ENCODE measurements around the gene RAB11FIP3.
A peak's percentile ranks its signal among the peaks of the same experiment; 100 is the strongest.
"Not testable (repeated sequence)": the region's sequence is repeated elsewhere in the genome, so short reads cannot be mapped to it uniquely, and the experiment has no call there.

The RAB11FIP3 gene, protein sequence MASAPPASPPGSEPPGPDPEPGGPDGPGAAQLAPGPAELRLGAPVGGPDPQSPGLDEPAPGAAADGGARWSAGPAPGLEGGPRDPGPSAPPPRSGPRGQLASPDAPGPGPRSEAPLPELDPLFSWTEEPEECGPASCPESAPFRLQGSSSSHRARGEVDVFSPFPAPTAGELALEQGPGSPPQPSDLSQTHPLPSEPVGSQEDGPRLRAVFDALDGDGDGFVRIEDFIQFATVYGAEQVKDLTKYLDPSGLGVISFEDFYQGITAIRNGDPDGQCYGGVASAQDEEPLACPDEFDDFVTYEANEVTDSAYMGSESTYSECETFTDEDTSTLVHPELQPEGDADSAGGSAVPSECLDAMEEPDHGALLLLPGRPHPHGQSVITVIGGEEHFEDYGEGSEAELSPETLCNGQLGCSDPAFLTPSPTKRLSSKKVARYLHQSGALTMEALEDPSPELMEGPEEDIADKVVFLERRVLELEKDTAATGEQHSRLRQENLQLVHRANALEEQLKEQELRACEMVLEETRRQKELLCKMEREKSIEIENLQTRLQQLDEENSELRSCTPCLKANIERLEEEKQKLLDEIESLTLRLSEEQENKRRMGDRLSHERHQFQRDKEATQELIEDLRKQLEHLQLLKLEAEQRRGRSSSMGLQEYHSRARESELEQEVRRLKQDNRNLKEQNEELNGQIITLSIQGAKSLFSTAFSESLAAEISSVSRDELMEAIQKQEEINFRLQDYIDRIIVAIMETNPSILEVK

DNA sequence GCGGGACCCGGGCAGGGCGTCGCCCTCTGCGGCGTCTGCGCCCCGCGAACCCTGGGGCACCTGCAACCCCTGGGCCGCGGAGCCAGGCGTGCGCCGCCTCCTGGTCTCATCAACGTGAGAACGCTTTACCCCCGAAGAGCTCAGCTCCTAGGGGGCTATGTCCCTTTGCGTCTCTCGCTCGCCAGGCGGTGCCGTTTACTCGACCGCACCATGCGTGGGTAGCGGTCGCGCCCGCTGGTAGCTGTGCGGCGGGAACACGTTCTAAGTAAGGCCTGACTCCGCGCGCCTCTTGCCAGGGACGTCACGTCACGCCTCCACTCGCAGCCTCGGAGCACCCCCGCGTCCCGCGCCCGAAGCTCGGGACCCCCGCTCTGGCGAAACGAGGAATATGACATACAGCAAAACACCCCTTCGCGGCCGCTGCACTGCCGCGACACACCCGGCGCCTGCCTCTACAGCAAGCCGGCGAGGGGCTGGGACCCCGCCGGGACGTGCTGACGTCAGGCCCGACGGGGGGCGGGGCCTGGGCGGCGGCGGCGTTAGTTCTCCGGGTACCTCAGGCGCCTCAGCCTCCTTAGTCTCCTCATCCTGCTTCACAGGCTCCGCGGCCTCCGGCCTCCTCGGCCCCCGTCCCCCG is at the start of gene RAB11FIP3:
Gene RAB11FIP3, plus strand, starts transcription at position 568 of the 637 bp plus-strand sequence. CDS start 358 bp downstream, outside the sequence.
- peak within 1 kb of the TSS; percentile 74 to 84 for H3K4me3 ChIP-seq (ENCODE audit: low read length in 2 of 2)
- H3K36me3 ChIP-seq (ENCODE audit: control insufficient read depth in 2 of 2, insufficient read depth in 2 of 2, low read length in 2 of 2): no peaks in the 10 kb centered on the region
- no peaks in the 10 kb centered on the region for H3K9me3 ChIP-seq (ENCODE audit: control insufficient read depth in 2 of 2, low read length in 2 of 2)
- H3K9ac ChIP-seq (ENCODE audit: low read length in 2 of 2): peak within 1 kb of the TSS; percentile 71 to 79
- no peaks in the 10 kb centered on the region for H3K27me3 ChIP-seq (ENCODE audit: control insufficient read depth in 1 of 2, insufficient read depth in 2 of 2, low read length in 2 of 2)
- H3K27ac ChIP-seq (ENCODE audit: low read length): peak within 1 kb of the TSS; percentile 94
- peaks cover 28% of the 10 kb centered on the region for H3K4me1 ChIP-seq (ENCODE audit: control insufficient read depth, insufficient read depth, low read length)

DNA sequence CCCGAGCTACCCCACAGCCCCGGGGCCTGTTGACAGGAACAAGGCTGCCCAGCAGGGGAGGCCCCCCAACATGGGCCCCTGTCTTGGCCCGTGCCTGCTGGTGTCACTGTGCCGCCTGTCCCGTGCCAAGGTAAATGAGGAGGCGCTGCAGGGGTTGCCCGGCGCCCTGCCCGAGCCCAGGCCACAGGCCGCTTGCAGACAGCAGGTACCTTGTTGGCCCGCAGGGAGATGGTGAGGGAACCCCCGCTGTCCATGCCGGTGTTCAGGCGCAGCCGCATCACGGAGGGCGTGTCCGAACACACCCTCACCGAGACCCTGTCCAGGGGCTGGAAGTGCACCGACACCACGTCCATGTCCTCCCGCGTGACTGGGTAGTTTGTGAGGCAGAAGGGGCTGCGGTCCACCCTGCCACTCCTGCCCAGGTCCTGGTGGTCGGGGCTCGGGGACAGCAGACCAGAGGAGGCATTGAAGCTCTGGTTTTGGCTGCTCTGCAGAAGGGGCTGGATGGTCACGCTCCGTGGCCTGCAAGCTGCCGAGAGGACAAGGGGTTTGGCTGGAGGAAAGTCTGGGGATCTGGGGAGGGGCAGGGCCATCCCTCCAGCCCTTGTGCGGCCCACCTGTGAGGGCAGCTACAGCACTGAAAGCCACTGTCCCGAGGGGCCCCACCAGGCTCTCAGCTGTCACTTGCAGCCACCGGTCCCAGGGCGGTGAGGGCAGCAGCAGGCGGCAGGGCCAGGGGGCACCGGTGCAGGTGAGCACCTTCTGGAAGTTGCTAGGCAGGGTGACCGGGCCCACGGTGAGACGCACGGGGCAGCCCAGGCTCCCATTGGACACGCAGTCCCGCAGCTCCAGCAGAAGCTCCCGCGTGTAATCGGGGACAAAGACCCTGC is 49.3 kb upstream of the RAB11FIP3 start:
- no peak overlapping the region for H3K9ac ChIP-seq (ENCODE audit: low read length in 2 of 2)
- H3K36me3 ChIP-seq (ENCODE audit: control insufficient read depth in 2 of 2, insufficient read depth in 2 of 2, low read length in 2 of 2): peaks cover 16 to 21% of the 10 kb centered on the region in 2 donors
- no peaks in the 10 kb centered on the region for H3K9me3 ChIP-seq (ENCODE audit: control insufficient read depth in 2 of 2, low read length in 2 of 2)
- no peaks in the 10 kb centered on the region for H3K27me3 ChIP-seq (ENCODE audit: control insufficient read depth in 1 of 2, insufficient read depth in 2 of 2, low read length in 2 of 2)
- no peak overlapping the region for H3K4me3 ChIP-seq (ENCODE audit: low read length in 2 of 2)
- no peak overlapping the region for H3K27ac ChIP-seq (ENCODE audit: low read length)
- peaks cover 18% of the 10 kb centered on the region for H3K4me1 ChIP-seq (ENCODE audit: control insufficient read depth, insufficient read depth, low read length)

DNA sequence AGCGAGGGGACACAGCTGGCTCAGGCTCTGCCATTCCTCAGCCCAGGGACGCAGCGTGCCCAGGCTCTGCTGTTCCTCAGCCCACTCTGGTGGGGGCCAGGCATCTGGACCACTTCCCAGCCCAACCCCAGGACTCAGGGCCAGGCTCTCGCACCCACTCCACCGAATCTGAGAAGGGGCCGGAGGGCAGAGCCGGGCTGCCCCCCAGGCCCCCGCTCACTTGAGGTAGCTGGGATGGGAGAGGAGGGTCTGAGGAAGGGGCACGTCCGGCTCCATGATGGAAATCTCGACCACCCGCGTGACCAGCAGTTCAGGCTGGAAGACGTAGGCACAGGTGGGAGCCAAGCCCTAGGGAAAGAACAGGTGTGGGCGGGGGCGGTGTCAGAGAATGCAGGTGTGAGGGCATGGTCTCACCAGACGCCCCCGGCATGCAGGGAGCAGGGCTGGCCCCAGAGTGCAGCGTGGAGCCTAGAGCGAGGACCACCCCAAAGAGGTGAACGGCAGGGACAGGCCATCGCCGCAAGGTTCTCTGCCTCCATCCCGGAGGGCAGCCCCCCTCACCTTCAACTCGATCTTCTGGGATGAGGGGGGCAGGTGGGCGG is 48.5 kb upstream of the RAB11FIP3 start:
- Histone ChIP-seq H3K27ac (ENCODE audit: low read length) (no peak overlapping the region), H3K4me1 (ENCODE audit: control insufficient read depth, insufficient read depth, low read length) (peaks cover 19% of the 10 kb centered on the region), H3K9me3 (ENCODE audit: control insufficient read depth in 2 of 2, low read length in 2 of 2) (no peaks in the 10 kb centered on the region), H3K36me3 (ENCODE audit: control insufficient read depth in 2 of 2, insufficient read depth in 2 of 2, low read length in 2 of 2) (peaks cover 11 to 17% of the 10 kb centered on the region in 2 donors), H3K4me3 (ENCODE audit: low read length in 2 of 2) (no peak overlapping the region), H3K27me3 (ENCODE audit: control insufficient read depth in 1 of 2, insufficient read depth in 2 of 2, low read length in 2 of 2) (no peaks in the 10 kb centered on the region), H3K9ac (ENCODE audit: low read length in 2 of 2) (no peak overlapping the region)

GRCh38 chr16:377419-377951 is 48.0 kb upstream of the RAB11FIP3 start:
- H3K36me3 ChIP-seq (ENCODE audit: control insufficient read depth in 2 of 2, insufficient read depth in 2 of 2, low read length in 2 of 2): peaks cover 11 to 13% of the 10 kb centered on the region in 2 donors
- peaks cover 24% of the 10 kb centered on the region for H3K4me1 ChIP-seq (ENCODE audit: control insufficient read depth, insufficient read depth, low read length)
- H3K9ac ChIP-seq (ENCODE audit: low read length in 2 of 2): no peak overlapping the region
- no peak overlapping the region for H3K27ac ChIP-seq (ENCODE audit: low read length)
- no peak overlapping the region for H3K4me3 ChIP-seq (ENCODE audit: low read length in 2 of 2)
- H3K27me3 ChIP-seq (ENCODE audit: control insufficient read depth in 1 of 2, insufficient read depth in 2 of 2, low read length in 2 of 2): no peaks in the 10 kb centered on the region
- no peaks in the 10 kb centered on the region for H3K9me3 ChIP-seq (ENCODE audit: control insufficient read depth in 2 of 2, low read length in 2 of 2)

DNA sequence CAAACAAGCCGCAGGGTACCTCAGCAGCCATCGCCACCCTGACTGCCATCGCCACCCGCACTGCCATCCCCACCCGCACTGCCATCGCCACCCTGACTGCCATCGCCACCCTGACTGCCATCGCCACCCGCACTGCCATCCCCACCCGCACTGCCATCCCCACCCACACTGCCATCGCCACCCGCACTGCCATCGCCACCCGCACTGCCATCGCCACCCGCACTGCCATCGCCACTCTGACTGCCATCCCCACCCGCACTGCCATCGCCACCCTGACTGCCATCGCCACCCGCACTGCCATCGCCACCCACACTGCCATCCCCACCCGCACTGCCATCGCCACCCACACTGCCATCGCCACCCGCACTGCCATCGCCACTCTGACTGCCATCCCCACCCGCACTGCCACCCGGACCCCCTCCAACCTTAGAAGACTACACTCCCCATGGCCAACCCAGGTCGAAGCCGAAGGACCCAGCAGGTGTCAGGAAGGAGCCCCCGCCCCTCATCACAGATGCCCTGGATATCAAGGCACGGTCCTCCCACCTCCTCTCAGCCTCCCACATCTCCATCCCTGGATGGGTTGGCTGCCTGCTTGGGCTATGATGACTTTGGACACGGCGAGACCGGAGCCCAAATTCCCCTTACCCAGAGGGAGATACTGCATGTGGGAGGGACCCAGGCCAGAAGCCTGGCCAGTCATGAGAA is 47.2 kb upstream of the RAB11FIP3 start:
- H3K27ac ChIP-seq (ENCODE audit: low read length); H3K27me3 ChIP-seq (ENCODE audit: control insufficient read depth in 1 of 2, insufficient read depth in 2 of 2, low read length in 2 of 2); H3K9me3 ChIP-seq (ENCODE audit: control insufficient read depth in 2 of 2, low read length in 2 of 2); H3K9ac ChIP-seq (ENCODE audit: low read length in 2 of 2); H3K4me3 ChIP-seq (ENCODE audit: low read length in 2 of 2): not testable (repeated sequence)
- Histone ChIP-seq H3K4me1 (ENCODE audit: control insufficient read depth, insufficient read depth, low read length) (peaks cover 28% of the 10 kb centered on the region), H3K36me3 (ENCODE audit: control insufficient read depth in 2 of 2, insufficient read depth in 2 of 2, low read length in 2 of 2) (peaks cover 9 to 13% of the 10 kb centered on the region in 2 donors)

GRCh38 chr16:378821-379182 is 46.6 kb upstream of the RAB11FIP3 start:
- H3K27me3 ChIP-seq (ENCODE audit: control insufficient read depth in 1 of 2, insufficient read depth in 2 of 2, low read length in 2 of 2): no peaks in the 10 kb centered on the region
- H3K27ac ChIP-seq (ENCODE audit: low read length): no peak overlapping the region
- peaks cover 6 to 13% of the 10 kb centered on the region in 2 donors for H3K36me3 ChIP-seq (ENCODE audit: control insufficient read depth in 2 of 2, insufficient read depth in 2 of 2, low read length in 2 of 2)
- H3K4me3 ChIP-seq (ENCODE audit: low read length in 2 of 2): no peak overlapping the region
- H3K9me3 ChIP-seq (ENCODE audit: control insufficient read depth in 2 of 2, low read length in 2 of 2): no peaks in the 10 kb centered on the region
- H3K4me1 ChIP-seq (ENCODE audit: control insufficient read depth, insufficient read depth, low read length): peaks cover 28% of the 10 kb centered on the region
- no peak overlapping the region for H3K9ac ChIP-seq (ENCODE audit: low read length in 2 of 2)

DNA sequence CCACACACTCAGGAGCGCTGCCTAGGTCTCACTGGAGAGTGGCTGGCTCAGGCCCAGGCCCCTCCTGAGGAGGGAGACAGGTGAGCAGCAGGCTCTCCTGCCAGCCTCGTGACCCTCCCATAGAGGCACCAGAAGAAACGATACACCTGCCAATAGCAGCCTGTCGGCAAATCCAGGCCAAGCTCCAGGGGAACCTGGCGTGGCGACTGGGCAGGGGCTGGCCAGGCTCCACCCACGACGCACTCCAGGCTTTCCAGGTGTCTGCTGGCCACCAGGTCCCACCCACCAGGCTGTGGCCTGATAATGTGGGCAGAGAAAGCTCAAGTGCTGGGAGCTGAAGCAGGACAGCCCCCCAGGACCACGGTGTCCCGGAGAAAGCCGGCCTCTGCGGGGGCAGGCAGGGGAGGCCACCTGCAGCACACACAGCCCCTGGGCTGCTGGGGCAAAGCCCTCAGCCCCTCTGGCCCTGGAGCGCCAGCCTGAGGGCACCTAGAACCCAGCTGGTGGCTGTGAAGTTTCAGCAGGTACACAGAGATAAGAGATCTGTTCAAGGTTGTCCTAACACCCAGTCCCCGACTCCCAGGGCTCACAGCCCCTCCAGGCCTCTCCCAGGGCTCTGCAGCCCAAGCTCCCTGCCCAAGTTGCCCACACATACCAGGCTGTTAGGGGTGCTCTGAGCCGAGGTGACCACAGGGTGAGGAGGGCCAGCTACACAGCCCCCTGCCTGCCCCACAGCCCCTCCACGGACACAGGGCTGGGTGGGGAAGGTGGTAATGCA is 46.1 kb upstream of the RAB11FIP3 start:
- H3K4me3 ChIP-seq (ENCODE audit: low read length in 2 of 2): no peak overlapping the region
- peaks cover 6 to 11% of the 10 kb centered on the region in 2 donors for H3K36me3 ChIP-seq (ENCODE audit: control insufficient read depth in 2 of 2, insufficient read depth in 2 of 2, low read length in 2 of 2)
- peaks cover 28% of the 10 kb centered on the region for H3K4me1 ChIP-seq (ENCODE audit: control insufficient read depth, insufficient read depth, low read length)
- H3K9ac ChIP-seq (ENCODE audit: low read length in 2 of 2): no peak overlapping the region
- H3K9me3 ChIP-seq (ENCODE audit: control insufficient read depth in 2 of 2, low read length in 2 of 2): no peaks in the 10 kb centered on the region
- H3K27me3 ChIP-seq (ENCODE audit: control insufficient read depth in 1 of 2, insufficient read depth in 2 of 2, low read length in 2 of 2): no peaks in the 10 kb centered on the region
- H3K27ac ChIP-seq (ENCODE audit: low read length): no peak overlapping the region

DNA sequence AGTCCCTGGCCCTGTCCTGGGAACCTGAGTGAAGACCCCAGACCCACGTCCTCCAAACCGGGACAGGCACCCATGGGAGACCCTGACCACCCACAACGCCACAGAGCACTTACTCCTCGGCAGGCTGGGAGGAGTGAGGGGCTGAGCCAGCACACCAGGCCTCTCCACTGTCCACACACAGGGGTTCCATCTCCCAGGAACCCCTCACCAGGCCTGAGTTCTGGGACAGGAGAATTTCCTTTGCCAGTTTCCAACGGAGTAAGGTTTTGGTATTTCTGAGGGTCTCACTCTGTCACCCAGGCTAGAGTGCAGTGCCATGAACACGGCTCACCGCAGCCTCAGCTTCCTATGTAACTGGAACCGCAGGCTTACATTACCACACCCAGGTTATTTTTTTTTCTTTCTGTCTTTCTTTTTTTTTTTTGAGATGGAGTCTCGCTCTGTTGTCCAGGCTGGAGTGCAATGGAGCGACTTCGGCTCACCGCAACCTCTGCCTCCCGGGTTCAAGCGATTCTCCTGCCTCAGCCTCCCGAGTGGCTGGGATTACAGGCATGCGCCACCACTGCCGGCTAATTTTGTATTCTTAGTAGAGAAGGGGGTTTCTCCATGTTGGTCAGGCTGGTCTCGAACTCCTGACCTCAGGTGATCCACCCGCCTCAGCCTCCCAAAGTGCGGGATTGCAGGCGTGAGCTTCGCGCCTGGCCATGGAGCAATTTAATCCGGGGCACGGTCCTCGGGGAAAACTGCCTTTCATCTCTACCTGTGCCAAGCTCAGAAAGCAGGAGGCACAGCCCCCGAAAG is 45.3 kb upstream of the RAB11FIP3 start:
- peak overlapping the region in 1 of 2 donors; percentile 49 for H3K4me3 ChIP-seq (ENCODE audit: low read length in 2 of 2)

More for the DNA sequence above, 45.3 kb upstream of the RAB11FIP3 start:
- H3K4me1 ChIP-seq (ENCODE audit: control insufficient read depth, insufficient read depth, low read length): peaks cover 28% of the 10 kb centered on the region
- no peaks in the 10 kb centered on the region for H3K27me3 ChIP-seq (ENCODE audit: control insufficient read depth in 1 of 2, insufficient read depth in 2 of 2, low read length in 2 of 2)
- no peak overlapping the region for H3K27ac ChIP-seq (ENCODE audit: low read length)
- H3K9me3 ChIP-seq (ENCODE audit: control insufficient read depth in 2 of 2, low read length in 2 of 2): no peaks in the 10 kb centered on the region
- peaks cover under 1 to 6% of the 10 kb centered on the region in 2 donors for H3K36me3 ChIP-seq (ENCODE audit: control insufficient read depth in 2 of 2, insufficient read depth in 2 of 2, low read length in 2 of 2)
- peak overlapping the region in 1 of 2 donors; percentile 66 for H3K9ac ChIP-seq (ENCODE audit: low read length in 2 of 2)

Data from stomach smooth muscle (tissue), 2 donors.